ENCODE data around the gene RTL1. TPM values are rescaled to one million over a fixed set of nuclear protein-coding genes. Genes with fewer than 3 reads are reported as not detected.

Gene RTL1
- total and polyA plus RNA-seq, 2 experiments from 2014 or later, result 0.36 TPM; not detected in 1

DNA sequence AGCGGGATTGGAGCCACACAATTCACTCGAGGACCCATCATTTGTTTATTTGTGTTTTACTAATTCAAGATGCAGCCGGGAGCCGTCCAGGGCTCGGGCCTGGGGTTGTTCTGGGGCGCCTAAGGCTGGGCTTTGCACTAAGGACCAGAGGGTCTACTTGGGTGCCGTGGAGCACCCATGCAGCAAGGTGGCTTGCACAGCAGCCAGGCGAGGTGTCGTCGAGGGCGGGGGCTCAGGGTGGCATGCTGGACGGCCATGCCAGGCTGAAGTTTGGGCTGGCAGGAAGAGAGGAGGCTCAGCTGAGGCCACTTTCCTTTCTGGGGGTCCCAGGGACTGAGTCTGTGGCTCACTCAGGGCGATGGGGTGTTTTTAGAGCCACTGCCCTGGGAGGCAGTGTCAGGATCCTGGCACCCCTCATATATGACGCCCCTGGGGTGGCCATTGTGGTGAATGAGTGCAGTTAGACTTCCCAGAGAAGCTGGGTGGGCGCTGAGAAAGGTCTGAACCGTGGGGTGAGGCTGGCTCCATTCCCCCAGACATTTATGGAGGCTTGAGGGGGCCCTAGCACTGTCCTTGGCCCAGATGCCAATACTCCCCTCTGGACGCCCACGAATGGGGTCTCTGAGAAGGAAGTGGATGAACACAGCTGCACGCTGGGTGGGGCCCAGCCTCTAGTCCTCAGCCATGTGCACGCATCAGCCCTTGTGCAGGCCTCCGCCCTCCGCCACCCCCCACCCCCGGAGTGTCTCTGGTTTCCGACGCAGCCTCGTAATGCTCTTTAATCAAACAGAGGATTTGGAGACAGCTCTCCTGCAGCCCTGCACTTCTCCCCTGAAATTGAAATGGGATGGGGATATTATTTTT, 66.3 kb downstream of the RTL1 start:
- H3K79me2 ChIP-seq (ENCODE audit: insufficient read depth), result peaks cover 77% of the 10 kb centered on the region
- 72% methylated on average over 25 to 26 of the region's 26 CpGs for WGBS, 2 experiments (ENCODE audit: low coverage in 1 of 2, low lambda C conversion rate in 2 of 2, missing lambda C conversion rate in 2 of 2)
- peaks cover 24% of the 10 kb centered on the region for H3F3A ChIP-seq (ENCODE audit: insufficient read depth)
- H3K9me3 ChIP-seq (ENCODE audit: low read depth), result no peaks in the 10 kb centered on the region
- H2AFZ ChIP-seq, result no peak overlapping the region
- H3K27ac ChIP-seq, result no peak overlapping the region
- H3K9me2 ChIP-seq (ENCODE audit: insufficient read depth), result no peaks in the 10 kb centered on the region
- no peak for DNase-seq
- H3K4me3 ChIP-seq, result no peak overlapping the region
- TF ChIP-seq EZH2phosphoT487 (IDR thresholded peaks at IDR 0.05; ENCODE audit: insufficient read depth, low read depth) (no peak), EZH2 (IDR thresholded peaks at IDR 0.05; ENCODE audit: insufficient read depth, poor library complexity, severe bottlenecking) (no peak)
- H3K9ac ChIP-seq, result no peak overlapping the region
- in situ Hi-C loops (cut with MboI), result loop anchor here (25.0 kb wide), 1 partner anchor 425 kb away; no protein-coding TSS in a partner anchor
- H3K4me2 ChIP-seq (ENCODE audit: unreplicated experiment), result no peak overlapping the region
- peaks cover 10% of the 10 kb centered on the region; the same call in 1 of the 2 replicates for H3K36me3 ChIP-seq (ENCODE audit: low read depth)
- H4K20me1 ChIP-seq (ENCODE audit: insufficient read depth), result 0 out of 2 replicates have a peak, but pooled peaks cover 7% of the 10 kb centered on the region
- peaks cover 10% of the 10 kb centered on the region for H3K4me1 ChIP-seq (ENCODE audit: insufficient read depth)
- H3K27me3 ChIP-seq (replicated peaks; ENCODE audit: insufficient read depth), result no peaks in the 10 kb centered on the region

DNA sequence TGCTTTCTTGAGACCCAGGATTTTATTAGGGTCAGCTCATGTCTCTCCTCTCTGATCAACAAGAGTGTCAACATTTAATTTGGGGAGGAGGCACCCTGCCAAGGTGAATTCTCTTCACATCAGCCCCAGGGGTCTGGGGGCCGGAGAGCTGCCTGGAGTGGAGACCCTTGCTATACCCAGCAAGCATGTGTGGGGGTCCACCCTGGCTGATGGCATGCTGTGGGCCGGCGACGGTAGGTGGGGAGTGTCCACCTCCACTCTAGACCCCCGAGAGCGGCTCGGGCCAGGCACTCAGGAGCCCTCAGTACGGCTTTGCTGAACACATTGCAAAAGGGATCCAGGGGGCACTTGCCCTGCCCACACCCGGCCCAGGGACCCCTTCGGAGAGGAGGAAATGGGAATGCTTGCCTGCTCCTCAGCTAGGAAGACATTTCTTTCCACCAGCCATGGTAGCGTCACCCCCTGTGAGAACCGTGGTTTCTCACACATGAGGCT, 67.2 kb downstream of the RTL1 start:
- Histone ChIP-seq H3K27ac (no peak overlapping the region), H3K4me2 (ENCODE audit: unreplicated experiment) (no peak overlapping the region), H3K27me3 (replicated peaks; ENCODE audit: insufficient read depth) (no peaks in the 10 kb centered on the region), H4K20me1 (ENCODE audit: insufficient read depth) (0 out of 2 replicates have a peak, but pooled peaks cover 3% of the 10 kb centered on the region), H3K4me3 (no peak overlapping the region), H3F3A (ENCODE audit: insufficient read depth) (peaks cover 21% of the 10 kb centered on the region; the same call in 1 of the 2 replicates), H3K4me1 (ENCODE audit: insufficient read depth) (0 out of 2 replicates have a peak, but pooled peaks cover 4% of the 10 kb centered on the region), H3K36me3 (ENCODE audit: low read depth) (peaks cover 10% of the 10 kb centered on the region; the same call in 1 of the 2 replicates), H3K9ac (no peak overlapping the region), H3K9me3 (ENCODE audit: low read depth) (no peaks in the 10 kb centered on the region), H2AFZ (no peak overlapping the region), H3K9me2 (ENCODE audit: insufficient read depth) (no peaks in the 10 kb centered on the region), H3K79me2 (ENCODE audit: insufficient read depth) (peaks cover 82% of the 10 kb centered on the region)
- 83 to 88% methylated on average over 12 of the region's 12 CpGs for WGBS, 2 experiments (ENCODE audit: low coverage in 1 of 2, low lambda C conversion rate in 2 of 2, missing lambda C conversion rate in 2 of 2)
- in situ Hi-C loops (cut with MboI), result loop anchor here (25.0 kb wide), 1 partner anchor 424 kb away; no protein-coding TSS in a partner anchor
- no peak for DNase-seq
- no peak for TF ChIP-seq EZH2 (IDR thresholded peaks at IDR 0.05; ENCODE audit: insufficient read depth, poor library complexity, severe bottlenecking)
- TF ChIP-seq EZH2phosphoT487 (IDR thresholded peaks at IDR 0.05; ENCODE audit: insufficient read depth, low read depth), result no peak

DNA sequence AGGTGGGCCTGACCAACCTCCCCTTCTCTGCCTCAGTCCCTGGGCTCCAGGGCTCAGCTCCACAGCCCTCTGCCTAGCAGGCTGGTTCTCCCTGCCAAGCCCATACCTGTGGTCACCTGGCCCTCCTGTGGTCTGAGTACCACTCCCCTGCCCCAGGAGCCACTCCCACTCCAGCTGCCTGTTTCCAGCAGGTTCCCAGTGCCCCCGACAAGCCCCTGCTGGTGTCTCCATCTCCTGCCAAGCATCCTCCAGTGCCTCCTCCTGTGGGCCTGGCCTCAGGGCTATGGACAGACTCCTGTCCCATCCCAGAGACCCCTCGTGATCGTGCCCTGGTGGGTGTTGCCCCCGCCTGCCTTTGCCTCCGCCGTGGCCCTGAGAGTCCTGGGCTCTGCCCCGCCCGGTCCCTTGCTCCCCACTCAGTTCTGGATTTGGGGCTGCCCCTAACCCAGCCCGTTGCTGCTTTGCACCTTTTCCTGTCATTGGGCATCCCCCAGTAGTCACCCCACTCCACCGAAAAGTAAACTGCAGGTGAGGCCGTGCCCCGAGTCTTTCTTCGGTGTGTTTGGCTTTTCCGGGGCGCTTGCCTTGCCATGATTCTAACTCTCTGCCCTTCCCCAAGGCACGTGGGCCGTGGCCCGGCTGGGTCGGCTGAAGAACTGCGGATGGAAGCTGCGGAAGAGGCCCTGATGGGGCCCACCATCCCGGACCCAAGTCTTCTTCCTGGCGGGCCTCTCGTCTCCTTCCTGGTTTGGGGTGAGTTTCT, 67.8 kb downstream of the RTL1 start:
- Histone ChIP-seq H3K4me3 (no peak overlapping the region), H3K27me3 (replicated peaks; ENCODE audit: insufficient read depth) (no peaks in the 10 kb centered on the region), H3K9me3 (ENCODE audit: low read depth) (no peaks in the 10 kb centered on the region), H3F3A (ENCODE audit: insufficient read depth) (peaks cover 21% of the 10 kb centered on the region; the same call in 1 of the 2 replicates), H3K79me2 (ENCODE audit: insufficient read depth) (peaks cover 82% of the 10 kb centered on the region), H3K27ac (no peak overlapping the region), H2AFZ (no peak overlapping the region), H3K4me2 (ENCODE audit: unreplicated experiment) (no peak overlapping the region), H3K9ac (no peak overlapping the region), H3K36me3 (ENCODE audit: low read depth) (peaks cover 10% of the 10 kb centered on the region; the same call in 1 of the 2 replicates), H4K20me1 (ENCODE audit: insufficient read depth) (0 out of 2 replicates have a peak, but pooled peaks cover 3% of the 10 kb centered on the region), H3K4me1 (ENCODE audit: insufficient read depth) (0 out of 2 replicates have a peak, but pooled peaks cover 4% of the 10 kb centered on the region), H3K9me2 (ENCODE audit: insufficient read depth) (no peaks in the 10 kb centered on the region)
- in situ Hi-C loops (cut with MboI), result loop anchor here (25.0 kb wide), 1 partner anchor 423 kb away; no protein-coding TSS in a partner anchor
- DNase-seq, result no peak
- WGBS, 2 experiments (ENCODE audit: low coverage in 1 of 2, low lambda C conversion rate in 2 of 2, missing lambda C conversion rate in 2 of 2), result 78 to 85% methylated on average over 15 to 23 of the region's 24 CpGs
- TF ChIP-seq EZH2phosphoT487 (IDR thresholded peaks at IDR 0.05; ENCODE audit: insufficient read depth, low read depth) (no peak), EZH2 (IDR thresholded peaks at IDR 0.05; ENCODE audit: insufficient read depth, poor library complexity, severe bottlenecking) (no peak)

All from GM23248 (cell line).